Neural crest cell (in vitro differentiated cells): ENCODE measurements around the gene DDX1. TPM values are rescaled to one million over a fixed set of nuclear protein-coding genes. Genes with fewer than 3 reads are reported as not detected.

Experiments used
- DNase-seq: peaks from one replicate; pipeline ENCODE4 v3.0.0; 2021; ENCODE audit warnings: low read depth, mixed read lengths, low spot score
- H3K27ac Mint-ChIP-seq: one replicate; pipeline ENCODE4 v1.8.0; 2021; ENCODE audit warnings: mild to moderate bottlenecking, mixed read lengths; ENCODE audit not compliant: unreplicated experiment
- H3K27me3 Mint-ChIP-seq: 2 replicates; pipeline ENCODE4 v1.8.0; 2021; ENCODE audit warnings: low read depth, mild to moderate bottlenecking, mixed read lengths
- H3K36me3 Mint-ChIP-seq: 2 replicates; pipeline ENCODE4 v1.8.0; 2021; ENCODE audit warnings: low read depth, mild to moderate bottlenecking, mixed read lengths
- H3K4me1 Mint-ChIP-seq: 2 replicates; pipeline ENCODE4 v1.8.0; 2021; ENCODE audit warnings: mixed read lengths
- H3K4me3 Mint-ChIP-seq: one replicate; pipeline ENCODE4 v1.8.0; 2021; ENCODE audit warnings: mild to moderate bottlenecking, mixed read lengths
- H3K9me3 Mint-ChIP-seq: 2 replicates; pipeline ENCODE4 v1.8.0; 2021; ENCODE audit warnings: mixed read lengths
- CTCF ChIP-seq: fragments of 200-600 bp; sonication (generic); conservative IDR thresholded peaks from 2 replicates; pipeline ENCODE4 v1.5.0; 2021; ENCODE audit warnings: antibody characterized with exemption, mild to moderate bottlenecking
- total RNA-seq: library from RNA; stranded (reverse); gene quantifications from 2 replicates; pipeline ENCODE4 v1.2.1, GENCODE V29; 2021

Gene DDX1
- total RNA-seq, 1 donor from 2014 or later = 154 TPM

- peak overlapping the region; percentile 68 for H3K27ac Mint-ChIP-seq
Observed at GRCh38 chr2:15668611-15669305, 77.1 kb downstream of the DDX1 start.

GRCh38 chr2:15669375-15669910 is 77.8 kb downstream of the DDX1 start:
- H3K4me3 Mint-ChIP-seq = no peak overlapping the region
- H3K27me3 Mint-ChIP-seq = no peaks in the 10 kb centered on the region
- no peak for TF ChIP-seq CTCF

More at GRCh38 chr2:15668611-15669305, 77.1 kb downstream of the DDX1 start:
- Mint-ChIP-seq H3K36me3 (no peaks in the 10 kb centered on the region), H3K9me3 (peaks cover 7% of the 10 kb centered on the region), H3K27me3 (no peaks in the 10 kb centered on the region), H3K4me3 (no peak overlapping the region), H3K4me1 (peaks cover 31% of the 10 kb centered on the region)
- no peak for DNase-seq
- no peak for TF ChIP-seq CTCF

GRCh38 chr2:15670469-15670868 is 78.8 kb downstream of the DDX1 start:
- peaks cover 32% of the 10 kb centered on the region for H3K4me1 Mint-ChIP-seq

More at GRCh38 chr2:15669375-15669910, 77.8 kb downstream of the DDX1 start:
- H3K36me3 Mint-ChIP-seq = no peaks in the 10 kb centered on the region
- peaks cover 4% of the 10 kb centered on the region for H3K9me3 Mint-ChIP-seq
- H3K27ac Mint-ChIP-seq = no peak overlapping the region
- no peak for DNase-seq
- H3K4me1 Mint-ChIP-seq = peaks cover 30% of the 10 kb centered on the region

GRCh38 chr2:15670981-15671380 is 79.3 kb downstream of the DDX1 start:
- H3K27ac Mint-ChIP-seq = no peak overlapping the region
- no peaks in the 10 kb centered on the region for H3K36me3 Mint-ChIP-seq
- H3K4me3 Mint-ChIP-seq = no peak overlapping the region
- no peak for TF ChIP-seq CTCF
- H3K9me3 Mint-ChIP-seq = peaks cover 4% of the 10 kb centered on the region
- H3K27me3 Mint-ChIP-seq = no peaks in the 10 kb centered on the region
- H3K4me1 Mint-ChIP-seq = peaks cover 36% of the 10 kb centered on the region
- DNase-seq = no peak

More at GRCh38 chr2:15670469-15670868, 78.8 kb downstream of the DDX1 start:
- DNase-seq = no peak
- Mint-ChIP-seq H3K36me3 (no peaks in the 10 kb centered on the region), H3K4me3 (no peak overlapping the region), H3K9me3 (peaks cover 4% of the 10 kb centered on the region), H3K27ac (no peak overlapping the region), H3K27me3 (no peaks in the 10 kb centered on the region)
- TF ChIP-seq CTCF = no peak

- no peaks in the 10 kb centered on the region for H3K36me3 Mint-ChIP-seq
- peaks cover 39% of the 10 kb centered on the region for H3K4me1 Mint-ChIP-seq
- no peak for TF ChIP-seq CTCF
- H3K27ac Mint-ChIP-seq = no peak overlapping the region
- H3K9me3 Mint-ChIP-seq = peaks cover 4% of the 10 kb centered on the region
- H3K4me3 Mint-ChIP-seq = no peak overlapping the region
- DNase-seq = no peak
- no peaks in the 10 kb centered on the region for H3K27me3 Mint-ChIP-seq
Observed at GRCh38 chr2:15671409-15671808, 79.7 kb downstream of the DDX1 start.
